HL-60 (cell line): ENCODE measurements around the gene MYO5C.
A peak's percentile ranks its signal among the peaks of the same experiment; 100 is the strongest.

Experiments used
- DNase-seq, 2 experiments: peaks; one replicate each; pipeline ENCODE4 v3.0.0-alpha.2; 2010 to 2020; ENCODE audit warnings: low read depth in 1 of 2, low spot score in 1 of 2
- H3K27ac ChIP-seq: fragments of 250-450 bp; sonication (Bioruptor Pico); replicated peaks from 2 replicates; pipeline ENCODE4 v1.5.1; 2020; ENCODE audit warnings: mild to moderate bottlenecking, moderate library complexity
- H3K27me3 ChIP-seq: fragments of 250-450 bp; sonication (Bioruptor Pico); 2 replicates; pipeline ENCODE4 v1.5.1; 2021; ENCODE audit warnings: mild to moderate bottlenecking, moderate library complexity; ENCODE audit not compliant: insufficient read depth, poor library complexity, severe bottlenecking
- H3K4me3 ChIP-seq: replicated peaks from 2 replicates; pipeline ENCODE4 v1.5.1; 2011; ENCODE audit warnings: mild to moderate bottlenecking, control low read depth, low read length; ENCODE audit not compliant: insufficient read depth
- CTCF ChIP-seq: IDR thresholded peaks from one replicate; pipeline ENCODE4 v1.5.1; 2011; ENCODE audit warnings: low read length, control low read depth, inconsistent platforms; ENCODE audit not compliant: insufficient read depth
- GABPA ChIP-seq: IDR thresholded peaks from 2 replicates; pipeline ENCODE4 v1.6.1; 2012; ENCODE audit warnings: low read depth
- POLR2AphosphoS5 ChIP-seq: IDR thresholded peaks from 2 replicates; pipeline ENCODE4 v1.6.1; 2012; ENCODE audit warnings: low read depth
- REST ChIP-seq: IDR thresholded peaks from 2 replicates; pipeline ENCODE4 v1.6.1; 2012; ENCODE audit warnings: low read depth; ENCODE audit not compliant: insufficient replicate concordance
- SPI1 ChIP-seq: IDR thresholded peaks from 2 replicates; pipeline ENCODE4 v1.6.1; 2012; ENCODE audit warnings: low read depth, mild to moderate bottlenecking, borderline replicate concordance

The MYO5C gene

DNA sequence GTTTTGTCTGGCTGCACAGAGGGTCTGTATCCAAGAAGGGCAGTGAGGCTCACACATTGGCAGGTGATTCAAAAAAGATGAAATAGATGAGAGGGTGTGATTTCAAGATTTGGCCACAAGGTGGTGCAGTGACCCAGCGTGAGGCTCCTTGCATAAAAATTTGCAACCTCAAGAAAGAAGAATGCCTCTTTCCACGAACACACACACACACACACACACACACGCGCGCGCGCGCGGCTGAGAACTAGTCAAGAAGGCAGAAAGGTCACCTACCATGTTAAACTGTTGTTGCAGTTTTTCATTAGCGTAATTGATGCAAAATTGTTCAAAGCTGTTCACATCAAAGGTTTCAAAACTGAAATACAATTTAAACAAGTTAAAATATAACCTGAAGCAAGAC is 39.2 kb downstream of the MYO5C start:
- H3K27me3 ChIP-seq = no peaks in the 10 kb centered on the region
- no peak overlapping the region for H3K4me3 ChIP-seq
- DNase-seq = peak; percentile 57 to 71
- H3K27ac ChIP-seq = no peak overlapping the region
- TF ChIP-seq POLR2AphosphoS5 (no peak), CTCF (peak; percentile 66)

DNA sequence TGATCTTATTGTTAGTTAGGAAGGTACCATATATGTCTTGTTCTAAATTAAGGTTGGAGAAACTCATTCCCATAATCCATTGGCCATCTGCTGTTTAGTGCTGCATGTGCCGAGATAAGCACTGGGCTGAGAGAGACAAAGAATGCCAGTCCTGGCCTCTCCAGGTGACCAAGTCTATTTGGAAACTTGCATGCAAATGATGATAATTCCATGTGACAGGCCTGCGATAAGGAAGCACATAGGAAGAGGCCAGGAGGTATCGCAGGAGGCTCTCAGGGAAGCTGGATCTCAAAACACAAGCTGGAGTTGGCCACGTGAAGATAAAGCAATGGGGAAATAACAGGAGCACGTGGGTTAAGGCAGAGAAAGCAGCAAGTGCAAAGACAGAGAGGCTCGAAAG is 39.7 kb downstream of the MYO5C start:
- TF ChIP-seq REST (no peak), SPI1 (no peak), POLR2AphosphoS5 (no peak), CTCF (no peak), GABPA (no peak)
- H3K27ac ChIP-seq = no peak overlapping the region
- DNase-seq = no peak
- H3K4me3 ChIP-seq = no peak overlapping the region
- H3K27me3 ChIP-seq = no peaks in the 10 kb centered on the region

DNA sequence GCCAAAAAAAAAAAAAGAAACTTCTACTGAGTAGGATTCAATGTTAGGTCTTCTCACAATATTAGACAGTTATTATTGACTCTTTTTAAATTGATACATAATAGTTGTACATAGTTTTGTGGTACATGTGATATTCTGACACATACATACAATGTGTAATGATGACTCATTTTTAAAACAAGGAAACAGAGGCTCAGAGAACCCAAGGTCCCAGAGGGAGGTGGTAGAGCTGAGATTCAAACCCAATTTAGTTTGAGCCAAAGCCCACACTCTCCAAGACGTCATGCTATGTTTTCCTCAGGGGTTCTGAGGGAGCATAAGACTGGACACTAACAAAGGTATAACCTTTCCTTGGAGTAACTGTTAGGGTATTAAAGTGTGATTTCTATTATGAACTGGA is 40.6 kb downstream of the MYO5C start:
- no peak overlapping the region for H3K4me3 ChIP-seq
- TF ChIP-seq CTCF = no peak
- TF ChIP-seq REST = no peak
- TF ChIP-seq GABPA = no peak
- TF ChIP-seq SPI1 = no peak
- no peak for TF ChIP-seq POLR2AphosphoS5

DNA sequence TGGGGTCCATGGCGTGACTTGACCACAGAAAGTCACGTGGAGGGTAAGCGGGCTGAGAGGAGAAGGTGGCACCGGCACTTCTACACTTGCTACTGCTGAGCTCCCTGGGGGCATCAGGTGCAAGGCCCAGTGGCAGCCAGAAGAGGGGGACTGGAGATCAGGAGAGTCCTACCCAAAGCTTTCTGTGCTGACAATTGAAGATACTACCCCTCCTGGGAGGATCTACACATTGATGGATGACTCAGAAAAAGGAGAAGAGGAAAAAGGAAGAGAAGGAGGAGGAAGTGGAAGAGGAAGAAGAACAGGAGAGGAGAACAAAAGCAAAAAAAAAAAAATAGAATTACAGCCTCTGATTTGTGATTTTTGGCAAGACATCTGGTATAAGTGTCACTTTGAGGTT is 41.2 kb downstream of the MYO5C start:
- no peak overlapping the region for H3K4me3 ChIP-seq
- H3K27me3 ChIP-seq = no peaks in the 10 kb centered on the region
- H3K27ac ChIP-seq = no peak overlapping the region
- peak in 1 of 2 experiments; percentile 25 for DNase-seq
- TF ChIP-seq SPI1 = peak; percentile 66; the same call in 1 of the 2 replicates
- no peak for TF ChIP-seq REST

More for the DNA sequence above, 40.6 kb downstream of the MYO5C start:
- Histone ChIP-seq H3K27ac (no peak overlapping the region), H3K27me3 (no peaks in the 10 kb centered on the region)
- DNase-seq = no peak
